ENCODE data around the gene LIMCH1.

- no peak for TF ChIP-seq EZH2 (IDR thresholded peaks at IDR 0.05)
- TF ChIP-seq POLR2AphosphoS5 (IDR thresholded peaks at IDR 0.05; ENCODE audit: borderline replicate concordance, low read depth, low read length), result no peak
- no peak for TF ChIP-seq FOXP2 (optimal IDR thresholded peaks at IDR 0.05; ENCODE audit: control extremely low read depth, extremely low read length, insufficient read depth)
Measured at GRCh38 chr4:41611881-41612871, 74.2 kb downstream of the LIMCH1 start.
